Uterus (tissue), 4 donors: ENCODE data around the gene CTSF. TPM values are rescaled to one million over a fixed set of nuclear protein-coding genes. Genes with fewer than 3 reads are reported as not detected.

Source experiments
- DNase-seq, 2 donors: peaks; one replicate each; pipeline ENCODE4 v3.0.0-alpha.2; 2019 to 2020
- H3K27ac ChIP-seq, 2 donors: fragments of 200-600 bp; sonication (generic); 1 replicate in 1 of 2; 2 replicates in 1 of 2; pipeline ENCODE4 v1.5.1; 2016 to 2018
- H3K27me3 ChIP-seq, 2 donors: fragments of 200-600 bp; sonication (generic); one replicate each; pipeline ENCODE4 v1.5.1; 2018 to 2019; ENCODE audit warnings: control low read depth in 1 of 2
- H3K36me3 ChIP-seq, 2 donors: fragments of 200-600 bp; sonication (generic); one replicate each; pipeline ENCODE4 v1.5.1; 2019; ENCODE audit warnings: control low read depth in 1 of 2
- H3K4me1 ChIP-seq, 2 donors: fragments of 200-600 bp; sonication (generic); one replicate each; pipeline ENCODE4 v1.5.1; 2018 to 2019; ENCODE audit warnings: control low read depth in 1 of 2
- H3K4me3 ChIP-seq, 2 donors: fragments of 200-600 bp; sonication (generic); 1 replicate in 1 of 2; 2 replicates in 1 of 2; pipeline ENCODE4 v1.5.1; 2018 to 2019; ENCODE audit warnings: mild to moderate bottlenecking in 1 of 2
- H3K9me3 ChIP-seq, 2 donors: fragments of 200-600 bp; sonication (generic); one replicate each; pipeline ENCODE4 v1.5.1; 2019; ENCODE audit warnings: control low read depth in 1 of 2
- POLR2A ChIP-seq, 2 donors: fragments of 450-650 bp; IDR thresholded peaks; one replicate each; pipeline ENCODE4 v1.6.1; 2016; ENCODE audit warnings: antibody characterized with exemption in 2 of 2, mild to moderate bottlenecking in 1 of 2, moderate library complexity in 1 of 2
- intact Hi-C: fragments of 100-400 bp; cut with DNase I; formaldehyde crosslinking; loops from one replicate; pipeline ENCODE4 v1.15.1; 2023; ENCODE audit warnings: low total_unique reads
- total RNA-seq, 4 donors: library from RNA; depleted of rRNA in 3 of 4; stranded (reverse); fragments of >200 nt in 3 of 4; gene quantifications; one replicate each; pipeline versions ENCODE4 v1.1.0 to v1.2.4, GENCODE V29; 2014 to 2023
- TF ChIP-seq, protein P1 (sequence below), 4 experiments: fragments of 200-600 bp in 2 of 4; fragments of 450-650 bp in 2 of 4; sonication (generic) in 2 of 4; IDR thresholded peaks; one replicate each; pipeline ENCODE4 v1.5.1; 2016 to 2019; ENCODE audit warnings: antibody characterized with exemption in 4 of 4, mild to moderate bottlenecking in 2 of 4, moderate library complexity in 1 of 4
- donor health status: DM: yes; HTN: yes; CAD: no.

CTSF gene
- total RNA-seq, 4 donors from 2014 or later: 61.2 to 89.1 (median 83.6) TPM

DNA sequence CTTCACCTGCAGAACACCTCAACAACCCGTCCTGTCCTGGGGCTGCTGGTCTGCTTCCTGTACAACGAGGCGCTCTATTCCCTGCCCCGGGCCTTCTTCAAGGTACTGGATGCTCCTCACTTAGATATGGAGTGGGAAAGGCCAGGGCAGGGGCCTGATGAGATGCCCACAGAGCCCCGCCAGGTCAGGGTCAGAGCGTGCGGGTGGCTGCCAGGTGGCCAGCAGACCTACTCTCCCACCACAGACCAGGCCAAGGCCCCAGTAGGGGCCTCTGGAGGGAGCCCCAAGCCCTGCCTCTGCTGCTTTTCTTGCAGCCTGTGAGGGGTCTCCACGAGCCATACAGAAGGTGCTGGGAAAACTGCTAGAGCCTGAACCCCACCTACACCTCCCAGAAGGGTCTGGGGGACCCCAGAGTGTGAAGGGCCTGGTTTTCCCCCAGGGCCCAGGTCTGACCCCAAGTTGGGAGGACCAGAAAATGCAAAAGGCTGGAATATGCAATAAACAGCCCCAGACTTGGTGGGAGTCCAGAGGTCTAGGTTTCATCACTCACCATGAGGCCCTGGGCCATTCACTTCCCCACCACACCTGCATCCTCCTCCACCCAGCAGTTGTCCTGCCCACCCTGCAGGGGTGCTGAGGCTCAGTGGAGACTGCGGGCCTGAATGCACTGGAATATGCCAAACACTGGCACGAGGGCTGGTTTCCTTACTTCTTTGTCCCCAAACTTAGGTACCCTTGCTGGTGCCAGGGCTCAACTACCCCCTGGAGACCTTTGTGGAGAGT, 37.3 kb downstream of the CTSF start:
- H3K27ac ChIP-seq: no peak overlapping the region
- intact Hi-C loops: no loop called here
- H3K36me3 ChIP-seq: no peaks in the 10 kb centered on the region

DNA sequence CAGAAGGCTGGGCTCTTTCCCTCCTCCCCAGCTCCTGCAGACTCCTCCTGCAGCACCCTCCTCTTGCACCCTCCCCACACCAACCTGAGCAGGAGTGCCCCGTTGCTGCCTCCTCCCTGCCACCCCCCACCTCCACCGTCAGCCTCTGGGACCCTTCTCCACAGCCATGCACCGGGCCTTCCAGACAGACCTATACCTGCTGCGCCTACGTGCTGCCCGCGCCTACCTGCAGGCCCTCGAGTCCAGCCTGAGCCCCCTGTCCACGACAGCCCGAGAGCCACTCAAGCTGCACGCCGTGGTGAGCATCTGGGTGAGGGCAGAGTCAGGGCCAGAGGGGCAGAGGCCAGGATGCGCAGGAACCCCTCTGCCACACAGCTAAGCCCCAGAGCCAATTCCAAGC, 38.8 kb downstream of the CTSF start:
- no peak overlapping the region for H3K27ac ChIP-seq
- H3K4me1 ChIP-seq: no peaks in the 10 kb centered on the region
- H3K36me3 ChIP-seq: no peaks in the 10 kb centered on the region
- H3K9me3 ChIP-seq: no peaks in the 10 kb centered on the region
- H3K4me3 ChIP-seq: no peak overlapping the region
- no peak for TF ChIP-seq POLR2A (IDR thresholded peaks at IDR 0.05)
- TF ChIP-seq, protein P1, sequence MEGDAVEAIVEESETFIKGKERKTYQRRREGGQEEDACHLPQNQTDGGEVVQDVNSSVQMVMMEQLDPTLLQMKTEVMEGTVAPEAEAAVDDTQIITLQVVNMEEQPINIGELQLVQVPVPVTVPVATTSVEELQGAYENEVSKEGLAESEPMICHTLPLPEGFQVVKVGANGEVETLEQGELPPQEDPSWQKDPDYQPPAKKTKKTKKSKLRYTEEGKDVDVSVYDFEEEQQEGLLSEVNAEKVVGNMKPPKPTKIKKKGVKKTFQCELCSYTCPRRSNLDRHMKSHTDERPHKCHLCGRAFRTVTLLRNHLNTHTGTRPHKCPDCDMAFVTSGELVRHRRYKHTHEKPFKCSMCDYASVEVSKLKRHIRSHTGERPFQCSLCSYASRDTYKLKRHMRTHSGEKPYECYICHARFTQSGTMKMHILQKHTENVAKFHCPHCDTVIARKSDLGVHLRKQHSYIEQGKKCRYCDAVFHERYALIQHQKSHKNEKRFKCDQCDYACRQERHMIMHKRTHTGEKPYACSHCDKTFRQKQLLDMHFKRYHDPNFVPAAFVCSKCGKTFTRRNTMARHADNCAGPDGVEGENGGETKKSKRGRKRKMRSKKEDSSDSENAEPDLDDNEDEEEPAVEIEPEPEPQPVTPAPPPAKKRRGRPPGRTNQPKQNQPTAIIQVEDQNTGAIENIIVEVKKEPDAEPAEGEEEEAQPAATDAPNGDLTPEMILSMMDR (IDR thresholded peaks at IDR 0.05): no peak
- no peaks in the 10 kb centered on the region for H3K27me3 ChIP-seq
- no peak for DNase-seq
- intact Hi-C loops: no loop called here

More for the DNA sequence above, 37.3 kb downstream of the CTSF start:
- no peak for DNase-seq
- H3K27me3 ChIP-seq: no peaks in the 10 kb centered on the region
- H3K4me3 ChIP-seq: no peak overlapping the region
- H3K4me1 ChIP-seq: no peaks in the 10 kb centered on the region
- H3K9me3 ChIP-seq: no peaks in the 10 kb centered on the region
- TF ChIP-seq, protein P1 (IDR thresholded peaks at IDR 0.05): no peak
- no peak for TF ChIP-seq POLR2A (IDR thresholded peaks at IDR 0.05)

DNA sequence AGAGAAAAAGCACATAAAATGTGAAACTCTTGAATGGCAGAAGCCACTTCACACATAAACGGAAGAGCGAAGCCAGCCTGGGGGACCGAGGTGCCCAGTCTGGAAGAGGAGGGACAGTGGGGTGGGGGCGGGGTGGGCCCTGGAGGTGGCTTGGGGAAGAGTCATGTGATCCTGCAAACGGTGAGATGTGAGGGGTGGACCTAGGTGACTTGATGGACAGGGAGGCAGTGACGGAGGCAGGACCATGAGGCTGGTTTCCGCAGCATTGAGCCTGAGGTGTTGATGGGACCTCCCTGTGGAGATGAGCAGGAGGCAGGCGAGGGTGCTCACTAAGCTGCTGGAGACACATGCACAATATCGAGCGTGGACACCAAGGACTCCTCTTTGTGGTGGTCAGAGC, 39.3 kb downstream of the CTSF start:
- intact Hi-C loops: no loop called here
- Histone ChIP-seq H3K4me1 (no peaks in the 10 kb centered on the region), H3K27ac (no peak overlapping the region), H3K9me3 (no peaks in the 10 kb centered on the region), H3K36me3 (no peaks in the 10 kb centered on the region), H3K4me3 (no peak overlapping the region), H3K27me3 (no peaks in the 10 kb centered on the region)
- TF ChIP-seq, protein P1 (IDR thresholded peaks at IDR 0.05): no peak
- TF ChIP-seq POLR2A (IDR thresholded peaks at IDR 0.05): no peak
- DNase-seq: no peak

DNA sequence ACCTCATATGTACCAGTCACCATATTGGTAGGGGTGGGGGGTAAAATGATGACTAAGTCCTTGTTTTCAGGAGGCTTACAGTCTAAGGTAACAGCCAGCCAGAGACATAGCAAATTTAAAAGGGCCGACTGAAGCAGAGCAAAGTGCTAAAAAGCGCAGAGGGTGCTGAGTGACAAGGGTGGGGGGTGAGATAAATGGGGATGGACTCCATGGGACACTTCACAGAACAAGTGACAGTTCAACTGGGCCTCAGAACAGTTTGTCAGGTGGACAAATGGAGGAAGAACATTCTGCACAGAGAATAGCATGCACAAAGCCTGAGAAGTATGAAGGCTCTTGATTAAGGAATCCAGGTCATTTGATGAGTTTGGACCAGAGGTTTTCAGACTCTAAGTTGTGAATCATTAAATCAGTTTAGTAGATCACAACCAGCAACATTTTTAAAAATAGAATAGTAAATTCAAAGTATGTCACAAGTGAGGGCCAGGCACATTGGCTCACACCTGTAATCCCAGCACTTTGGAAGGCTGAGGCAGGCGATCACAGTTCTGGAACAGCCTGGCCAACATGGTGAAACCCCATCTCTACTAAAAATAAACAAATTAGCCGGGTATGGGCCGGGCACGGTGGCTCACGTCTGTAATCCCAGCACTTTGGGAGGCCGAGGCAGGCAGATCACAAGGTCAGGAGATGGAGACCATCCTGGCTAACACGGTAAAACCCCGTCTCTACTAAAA, 43.9 kb downstream of the CTSF start:
- TF ChIP-seq, protein P1 (IDR thresholded peaks at IDR 0.05): no peak
- no peak for TF ChIP-seq POLR2A (IDR thresholded peaks at IDR 0.05)
- Histone ChIP-seq H3K27ac (no peak overlapping the region), H3K9me3 (no peaks in the 10 kb centered on the region), H3K4me1 (no peaks in the 10 kb centered on the region), H3K4me3 (no peak overlapping the region), H3K36me3 (no peaks in the 10 kb centered on the region), H3K27me3 (no peaks in the 10 kb centered on the region)
- no peak for DNase-seq
- intact Hi-C loops: no loop called here

DNA sequence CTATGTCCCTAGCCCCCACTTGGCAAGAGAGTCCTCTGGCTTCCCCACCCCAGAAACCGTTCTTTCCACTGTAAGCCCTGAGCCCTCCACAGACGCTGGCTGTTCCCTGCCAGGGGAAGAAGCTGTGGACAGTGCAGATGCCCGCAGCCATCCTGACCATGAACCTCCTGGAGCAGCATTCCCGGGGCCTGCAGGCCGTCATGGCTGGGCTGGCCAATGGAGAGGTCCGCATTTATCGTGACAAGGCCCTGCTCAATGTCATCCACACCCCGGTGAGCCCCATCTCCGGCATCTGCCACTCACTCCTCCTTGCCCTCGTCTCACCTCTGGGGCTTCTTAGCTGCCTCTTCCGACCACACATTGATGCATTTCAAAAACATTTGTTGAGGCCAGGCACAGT, 44.8 kb downstream of the CTSF start:
- no peak for DNase-seq
- no peak overlapping the region for H3K27ac ChIP-seq
- intact Hi-C loops: no loop called here

More for the DNA sequence above, 44.8 kb downstream of the CTSF start:
- TF ChIP-seq, protein P1 (IDR thresholded peaks at IDR 0.05): no peak
- no peak for TF ChIP-seq POLR2A (IDR thresholded peaks at IDR 0.05)
- Histone ChIP-seq H3K4me1 (no peaks in the 10 kb centered on the region), H3K27me3 (no peaks in the 10 kb centered on the region), H3K36me3 (no peaks in the 10 kb centered on the region), H3K4me3 (no peak overlapping the region), H3K9me3 (no peaks in the 10 kb centered on the region)
